Tibial nerve (tissue), 3 donors: Measurements from ENCODE around the gene KRT85.

Experiments used
- POLR2A ChIP-seq, 2 donors: fragments of 450-650 bp; IDR thresholded peaks; one replicate each; pipeline ENCODE4 v1.6.1; 2017; ENCODE audit warnings: antibody characterized with exemption in 2 of 2, mild to moderate bottlenecking in 2 of 2, moderate library complexity in 2 of 2
- TF ChIP-seq, protein P1 (sequence below), 5 experiments: fragments of 200-600 bp in 3 of 5; fragments of 450-650 bp in 2 of 5; sonication (generic) in 3 of 5; IDR thresholded peaks; one replicate each; pipeline ENCODE4 v1.5.1; 2016 to 2019; ENCODE audit warnings: antibody characterized with exemption in 5 of 5, mild to moderate bottlenecking in 3 of 5, moderate library complexity in 2 of 5

- TF ChIP-seq, protein P1, sequence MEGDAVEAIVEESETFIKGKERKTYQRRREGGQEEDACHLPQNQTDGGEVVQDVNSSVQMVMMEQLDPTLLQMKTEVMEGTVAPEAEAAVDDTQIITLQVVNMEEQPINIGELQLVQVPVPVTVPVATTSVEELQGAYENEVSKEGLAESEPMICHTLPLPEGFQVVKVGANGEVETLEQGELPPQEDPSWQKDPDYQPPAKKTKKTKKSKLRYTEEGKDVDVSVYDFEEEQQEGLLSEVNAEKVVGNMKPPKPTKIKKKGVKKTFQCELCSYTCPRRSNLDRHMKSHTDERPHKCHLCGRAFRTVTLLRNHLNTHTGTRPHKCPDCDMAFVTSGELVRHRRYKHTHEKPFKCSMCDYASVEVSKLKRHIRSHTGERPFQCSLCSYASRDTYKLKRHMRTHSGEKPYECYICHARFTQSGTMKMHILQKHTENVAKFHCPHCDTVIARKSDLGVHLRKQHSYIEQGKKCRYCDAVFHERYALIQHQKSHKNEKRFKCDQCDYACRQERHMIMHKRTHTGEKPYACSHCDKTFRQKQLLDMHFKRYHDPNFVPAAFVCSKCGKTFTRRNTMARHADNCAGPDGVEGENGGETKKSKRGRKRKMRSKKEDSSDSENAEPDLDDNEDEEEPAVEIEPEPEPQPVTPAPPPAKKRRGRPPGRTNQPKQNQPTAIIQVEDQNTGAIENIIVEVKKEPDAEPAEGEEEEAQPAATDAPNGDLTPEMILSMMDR (IDR thresholded peaks at IDR 0.05) = no peak
- TF ChIP-seq POLR2A (IDR thresholded peaks at IDR 0.05) = no peak
These were observed 3.2 kb downstream of the KRT85 start for GRCh38 chr12:52364061-52364460.
